GM12874 (cell line): ENCODE results near the gene DHRS7C.

Source experiments
- CTCF ChIP-seq: IDR thresholded peaks from 2 replicates; pipeline ENCODE4 v1.5.1; 2011; ENCODE audit warnings: low read depth, mild to moderate bottlenecking, control low read depth, low read length, moderate library complexity; ENCODE audit not compliant: insufficient read depth

Gene DHRS7C

GRCh38 chr17:9809409-9809808 is 18.0 kb upstream of the DHRS7C start:
- no peak for TF ChIP-seq CTCF

GRCh38 chr17:9806699-9807098 is 15.3 kb upstream of the DHRS7C start:
- TF ChIP-seq CTCF: no peak

GRCh38 chr17:9805769-9806168 is 14.4 kb upstream of the DHRS7C start:
- no peak for TF ChIP-seq CTCF

GRCh38 chr17:9802697-9803096 is 11.3 kb upstream of the DHRS7C start:
- no peak for TF ChIP-seq CTCF

GRCh38 chr17:9802294-9802693 is 10.9 kb upstream of the DHRS7C start:
- TF ChIP-seq CTCF: no peak

GRCh38 chr17:9801505-9801904 is 10.1 kb upstream of the DHRS7C start:
- no peak for TF ChIP-seq CTCF

- TF ChIP-seq CTCF: no peak
Observed at GRCh38 chr17:9798724-9799123, 7.3 kb upstream of the DHRS7C start.

- TF ChIP-seq CTCF: no peak
Observed at GRCh38 chr17:9798008-9798407, 6.6 kb upstream of the DHRS7C start.
